GM12878 (cell line): Measurements from ENCODE around the gene UXS1. TPM values are rescaled to one million over a fixed set of nuclear protein-coding genes. Genes with fewer than 3 reads are reported as not detected.

ENCODE experiments used
- ATAC-seq: fragments of 200-7000 bp; cut with Tn5 transposase; 3 replicates; pipeline ENCODE4 v1.9.1; 2020; ENCODE audit warnings: mild to moderate bottlenecking, moderate library complexity
- BruUV-seq: library from RNA; stranded (reverse); fragments of 400-500 nt; replicated peaks from 2 replicates; lab custom pipeline; 2021; lab: Mats Ljungman, UMichigan
- CTCF ChIA-PET: fragments of 300-600 bp; sonication (Branson Sonifier 250); formaldehyde crosslinking; extraction: SDS; loops from one replicate; lab custom pipeline; 2021; ENCODE audit warnings: inconsistent platforms; lab: Yijun Ruan, JAX
- POLR2A ChIA-PET: fragments of 350-600 bp; formaldehyde crosslinking; extraction: SDS; loops from one replicate; lab custom pipeline; 2021; ENCODE audit warnings: inconsistent platforms; lab: Charles Lee
- RAD21 ChIA-PET: fragments of 300-600 bp; sonication (Branson Sonifier 250); formaldehyde crosslinking; loops from one replicate; lab custom pipeline; 2023; ENCODE audit warnings: antibody characterized with exemption; ENCODE audit not compliant: unreplicated experiment; lab: Charles Lee
- SMC1A ChIA-PET: fragments of 300-600 bp; sonication (Branson Sonifier 250); formaldehyde crosslinking; loops from one replicate; lab custom pipeline; 2023; ENCODE audit not compliant: unreplicated experiment, uncharacterized antibody; lab: Charles Lee
- DNase-seq: peaks from one replicate; pipeline ENCODE4 v3.0.0-alpha.2; 2011; ENCODE audit warnings: low read depth, low spot score
- FAIRE-seq: peaks from 3 replicates; lab custom pipeline; 2011; peaks lifted over from hg19 to GRCh38; lab: Jason Lieb, UNC
- H2AFZ ChIP-seq: 2 replicates; pipeline ENCODE4 v1.6.0; 2011; ENCODE audit warnings: low read depth, low read length, control low read depth; ENCODE audit not compliant: control insufficient read depth
- H3K27ac ChIP-seq: 2 replicates; pipeline ENCODE4 v1.5.1; 2011; ENCODE audit warnings: control low read depth; ENCODE audit not compliant: control insufficient read depth, insufficient read depth
- H3K27me3 ChIP-seq, 2 experiments: replicated peaks in 1 of 2; 2 replicates each; pipeline versions ENCODE4 v1.6.0 to v1.6.1; 2011; ENCODE audit warnings: low read length in 1 of 2; ENCODE audit not compliant: control insufficient read depth in 2 of 2, insufficient read depth in 2 of 2
- H3K36me3 ChIP-seq, 2 experiments: 2 replicates each; pipeline ENCODE4 v1.5.1; 2011; ENCODE audit warnings: low read length in 1 of 2; ENCODE audit not compliant: control insufficient read depth in 2 of 2, insufficient read depth in 2 of 2
- H3K4me1 ChIP-seq: 2 replicates; pipeline ENCODE4 v1.6.1; 2011; ENCODE audit warnings: mild to moderate bottlenecking, low read length, moderate library complexity, mixed read lengths; ENCODE audit not compliant: control insufficient read depth, insufficient read depth
- H3K4me2 ChIP-seq: 2 replicates; pipeline ENCODE4 v1.6.0; 2011; ENCODE audit warnings: control low read depth; ENCODE audit not compliant: control insufficient read depth, insufficient read depth
- H3K4me3 ChIP-seq: fragments of 200-600 bp; sonication (generic); 2 replicates; pipeline ENCODE4 v1.5.1; 2016
- H3K79me2 ChIP-seq: 2 replicates; pipeline ENCODE4 v1.6.0; 2011; ENCODE audit warnings: low read length; ENCODE audit not compliant: control insufficient read depth, insufficient read depth
- H3K9ac ChIP-seq: 2 replicates; pipeline ENCODE4 v1.8.0; 2011; ENCODE audit warnings: low read length, control low read depth, mixed read lengths; ENCODE audit not compliant: control insufficient read depth, insufficient read depth
- H3K9me3 ChIP-seq: replicated peaks from 3 replicates; pipeline ENCODE4 v1.5.1; 2011; ENCODE audit warnings: mild to moderate bottlenecking, low read length; ENCODE audit not compliant: control insufficient read depth, insufficient read depth
- H4K20me1 ChIP-seq: 2 replicates; pipeline ENCODE4 v1.6.0; 2011; ENCODE audit not compliant: control insufficient read depth, insufficient read depth
- CBX5 ChIP-seq: sonication (generic); IDR thresholded peaks from 2 replicates; pipeline ENCODE4 v1.6.1; 2016; ENCODE audit warnings: low read depth, moderate library complexity, mild to moderate bottlenecking, inconsistent platforms
- CTCF ChIP-seq, 3 experiments: IDR thresholded peaks in 2 of 3; conservative IDR thresholded peaks in 1 of 3; 2 replicates each; pipeline ENCODE4 v1.5.1; 2011; ENCODE audit warnings: low read depth in 3 of 3, low read length in 3 of 3, mild to moderate bottlenecking in 3 of 3, control low read depth in 2 of 3, moderate library complexity in 2 of 3, inconsistent platforms in 1 of 3, mixed read lengths in 1 of 3; ENCODE audit not compliant: control insufficient read depth in 2 of 3, insufficient read depth in 1 of 3; ENCODE audit errors: extremely low read depth in 1 of 3
- HDGF ChIP-seq: fragments of 450-650 bp; IDR thresholded peaks from 2 replicates; pipeline ENCODE4 v1.6.1; 2016; ENCODE audit warnings: antibody characterized with exemption
- MEF2B ChIP-seq: fragments of 450-650 bp; IDR thresholded peaks from 2 replicates; pipeline ENCODE4 v1.6.1; 2018; ENCODE audit warnings: mild to moderate bottlenecking, moderate library complexity; ENCODE audit not compliant: partially characterized antibody, poor library complexity, severe bottlenecking
- MYC ChIP-seq: IDR thresholded peaks from 2 replicates; pipeline ENCODE4 v1.6.1; 2011; ENCODE audit warnings: mild to moderate bottlenecking, low read length, moderate library complexity, inconsistent platforms; ENCODE audit not compliant: insufficient read depth, insufficient replicate concordance, insufficient read length, severe bottlenecking
- YY1 ChIP-seq: IDR thresholded peaks from 2 replicates; pipeline ENCODE4 v1.6.1; 2011; ENCODE audit warnings: low read depth, mild to moderate bottlenecking, low read length
- ZBTB33 ChIP-seq: fragments of 450-650 bp; IDR thresholded peaks from 2 replicates; pipeline ENCODE4 v1.6.1; 2017; ENCODE audit warnings: mild to moderate bottlenecking
- WGBS: methylation state at CpG from one replicate; pipeline ENCODE4 v1.1.6; 2016; ENCODE audit warnings: low lambda C conversion rate; ENCODE audit not compliant: insufficient replicate concordance, insufficient coverage; ENCODE audit errors: missing lambda C conversion rate; 5-methylcytosine and 5-hydroxymethylcytosine counted together
- in situ Hi-C: fragments of 300-500 bp; cut with MboI; formaldehyde crosslinking; loops from 9 replicates; pipeline ENCODE4 v1.14.3; 2018; ENCODE audit warnings: mixed read lengths
- intact Hi-C: fragments of 100-400 bp; cut with micrococcal nuclease; formaldehyde crosslinking; loops from one replicate; pipeline ENCODE4 v1.14.2; 2022; ENCODE audit not compliant: unreplicated experiment
- polyA plus RNA-seq, 11 experiments: library from polyadenylated mRNA; depleted of rRNA in 4 of 11; unstranded in 6 of 11; stranded (reverse) in 5 of 11; fragments of >200 nt; fragmentation: Nextera tagmentation in 4 of 11; fragmentation: Illumina TruSeq in 1 of 11; extraction: Ambion mirVana in 4 of 11; extraction: Trizol in 1 of 11; gene quantifications; 1 replicate in 1 of 11; 2 replicates in 10 of 11; pipeline versions ENCODE4 v1.2.1 to v1.2.3, GENCODE V29; 2011 to 2016; ENCODE audit warnings: inconsistent platforms in 2 of 11, missing spikeins in 2 of 11, low read depth in 1 of 11
- total RNA-seq, 4 experiments: library from RNA; depleted of rRNA in 3 of 4; stranded (reverse); fragments of >200 nt in 3 of 4; fragmentation: Illumina TruSeq in 1 of 4; extraction: Trizol in 1 of 4; gene quantifications; 2 replicates each; pipeline versions ENCODE4 v1.2.1 to v1.2.3, GENCODE V29; 2013 to 2021

The UXS1 gene
- total and polyA plus RNA-seq, 10 of the 15 experiments (the other 5 are each of a cell fraction or from before 2014, with no cell fraction given): 6.0 to 25.4 (median 24.0) TPM

GRCh38 chr2:106153781-106154180, 40.3 kb downstream of the UXS1 start:
- intact Hi-C loops (no loop called here), in situ Hi-C loops (no loop called here)
- H3K36me3 ChIP-seq: peaks cover 3 to 5% of the 10 kb centered on the region in 2 experiments; a peak in 2 of 4 replicates
- TF ChIP-seq YY1 (no peak), CTCF (IDR thresholded peaks at IDR 0.05 in 2 of 3, conservative IDR thresholded peaks at IDR 0.05 in 1 of 3; ENCODE audit: control insufficient read depth in 2 of 3, extremely low read depth in 1 of 3, insufficient read depth in 1 of 3, low read depth in 3 of 3, low read length in 3 of 3) (no peak), MYC (no peak), HDGF (no peak), ZBTB33 (no peak), CBX5 (peak; percentile 92; the same call in 1 of the 2 replicates), MEF2B (no peak)
- no peak overlapping the region for H2AFZ ChIP-seq
- SMC1A ChIA-PET: no interaction called here
- H3K79me2 ChIP-seq: no peaks in the 10 kb centered on the region
- H3K4me3 ChIP-seq: no peak overlapping the region
- peaks cover 6% of the 10 kb centered on the region; the same call in 2 of the 3 replicates for H3K9me3 ChIP-seq
- RAD21 ChIA-PET: no interaction called here
- DNase-seq (no peak), ATAC-seq (no peak), FAIRE-seq (no peak)
- POLR2A ChIA-PET: no interaction called here
- H3K27ac ChIP-seq: no peak overlapping the region
- no peaks in the 10 kb centered on the region for H4K20me1 ChIP-seq
- CTCF ChIA-PET: interaction anchor here (1.0 kb wide), 1 partner anchor 331 kb away, joined by 3 read pairs; no protein-coding TSS in a partner anchor
- no peak overlapping the region for H3K4me2 ChIP-seq
- no TSS peak for BruUV-seq
- no peaks in the 10 kb centered on the region for H3K27me3 ChIP-seq
- WGBS: 88% methylated on average over 1 of the region's 1 CpG
- H3K9ac ChIP-seq: no peak overlapping the region
- H3K4me1 ChIP-seq: no peaks in the 10 kb centered on the region
